Measurements from ENCODE around the gene MAOB.

- no peak for TF ChIP-seq HDGF (IDR thresholded peaks at IDR 0.05; ENCODE audit: borderline replicate concordance)
- TF ChIP-seq SUZ12 (IDR thresholded peaks at IDR 0.05) = no peak
Measured at GRCh38 chrX:43741843-43742573, 140.2 kb downstream of the MAOB start.
